Sigmoid colon (tissue), 7 donors: ENCODE data around the gene TIA1. TPM values are rescaled to one million over a fixed set of nuclear protein-coding genes. Genes with fewer than 3 reads are reported as not detected.
"Not testable (repeated sequence)": the region's sequence is repeated elsewhere in the genome, so short reads cannot be mapped to it uniquely, and the experiment has no call there.

Experiments used
- DNase-seq: peaks from one replicate; pipeline ENCODE4 v3.0.0-alpha.2; 2019
- H3K27ac ChIP-seq, 4 donors: fragments of 200-600 bp; sonication (generic); one replicate each; pipeline ENCODE4 v1.5.1; 2016 to 2019; ENCODE audit warnings: mild to moderate bottlenecking in 1 of 4
- H3K27me3 ChIP-seq, 3 donors: fragments of 200-600 bp; sonication (generic); one replicate each; pipeline ENCODE4 v1.5.1; 2019; ENCODE audit warnings: mild to moderate bottlenecking in 1 of 3
- H3K36me3 ChIP-seq, 4 donors: fragments of 200-600 bp; sonication (generic); one replicate each; pipeline ENCODE4 v1.5.1; 2016 to 2019
- H3K4me1 ChIP-seq, 4 donors: fragments of 200-600 bp; sonication (generic); one replicate each; pipeline ENCODE4 v1.5.1; 2017 to 2019
- H3K4me3 ChIP-seq, 4 donors: fragments of 200-600 bp; sonication (generic); one replicate each; pipeline ENCODE4 v1.5.1; 2017 to 2019; ENCODE audit warnings: mild to moderate bottlenecking in 2 of 4, moderate library complexity in 1 of 4
- H3K9me3 ChIP-seq, 4 donors: fragments of 200-600 bp in 3 of 4; sonication (generic) in 3 of 4; one replicate each; pipeline versions ENCODE4 v1.5.1 to v1.6.1; 2013 to 2019
- CTCF ChIP-seq, 4 experiments: fragments of 450-650 bp in 3 of 4; fragments of 200-600 bp in 1 of 4; IDR thresholded peaks; one replicate each; pipeline ENCODE4 v1.5.1; 2016 to 2019; ENCODE audit warnings: antibody characterized with exemption in 4 of 4, mild to moderate bottlenecking in 3 of 4, moderate library complexity in 2 of 4
- EP300 ChIP-seq, 4 donors: sonication (generic); formaldehyde crosslinking; IDR thresholded peaks; one replicate each; pipeline ENCODE4 v1.6.1; 2017; ENCODE audit warnings: antibody characterized with exemption in 4 of 4
- POLR2A ChIP-seq, 2 donors: fragments of 450-650 bp; IDR thresholded peaks; one replicate each; pipeline ENCODE4 v1.6.1; 2016; ENCODE audit warnings: antibody characterized with exemption in 2 of 2, mild to moderate bottlenecking in 2 of 2, moderate library complexity in 2 of 2
- POLR2AphosphoS5 ChIP-seq, 4 donors: sonication (generic); formaldehyde crosslinking; IDR thresholded peaks; one replicate each; pipeline ENCODE4 v1.6.1; 2017; ENCODE audit warnings: antibody characterized with exemption in 4 of 4
- WGBS, 2 donors: extraction: QIAGEN DNeasy Blood & Tissue Kit; methylation state at CpG; one replicate each; pipeline ENCODE4 v1.1.7; 2013; 5-methylcytosine and 5-hydroxymethylcytosine counted together
- intact Hi-C: fragments of 100-400 bp; cut with DNase I; formaldehyde crosslinking; loops from one replicate; pipeline ENCODE4 v1.15.1; 2023
- polyA plus RNA-seq, 3 donors: library from polyadenylated mRNA; stranded (reverse); fragments of 200-250 nt; gene quantifications; one replicate each; pipeline ENCODE4 v1.2.3, GENCODE V29; 2013
- total RNA-seq, 4 donors: library from RNA; depleted of rRNA; stranded (reverse); fragments of >200 nt; gene quantifications; one replicate each; pipeline ENCODE4 v1.1.0, GENCODE V29; 2016
- donor health status: healthy with polysubstance abuse.
- donor health status: Bipolar disorder and iron deficiency.
- donor health status: healthy.

TIA1 gene
- total and polyA plus RNA-seq, 7 donors: 9.7 to 132 (median 94.8) TPM

DNA sequence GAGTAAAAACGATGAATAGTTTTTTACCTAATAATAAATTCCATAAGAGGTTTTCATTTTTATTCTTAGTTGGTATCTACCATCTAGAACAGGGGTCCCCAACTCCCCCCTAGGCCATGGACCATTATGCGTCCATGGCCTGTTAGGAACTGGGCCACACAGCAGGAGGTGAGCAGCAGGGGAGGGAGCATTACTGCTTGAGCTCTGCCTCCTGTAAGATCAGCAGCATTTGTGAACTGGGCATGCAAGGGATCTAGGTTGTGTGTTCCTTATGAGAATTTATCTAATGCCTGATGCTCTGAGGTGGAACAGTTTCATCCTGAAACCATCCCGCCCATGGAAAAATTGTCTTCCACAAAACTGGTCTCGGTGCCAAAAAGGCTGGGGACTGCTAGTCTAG lies 5.9 kb downstream of the TIA1 start:
- no peak for DNase-seq
- Histone ChIP-seq H3K9me3 (no peaks in the 10 kb centered on the region), H3K4me1 (peaks cover 0 to 58% (median 42%) of the 10 kb centered on the region in 4 donors), H3K27me3 (no peaks in the 10 kb centered on the region), H3K36me3 (peaks cover 0 to 8% (median 2%) of the 10 kb centered on the region in 4 donors), H3K27ac (no peak overlapping the region), H3K4me3 (no peak overlapping the region)
- WGBS, 2 donors: 82 to 89% methylated on average over 4 of the region's 4 CpGs
- TF ChIP-seq CTCF (IDR thresholded peaks at IDR 0.05): no peak
- no peak for TF ChIP-seq POLR2AphosphoS5 (IDR thresholded peaks at IDR 0.05)
- no peak for TF ChIP-seq POLR2A (IDR thresholded peaks at IDR 0.05)
- no peak for TF ChIP-seq EP300 (IDR thresholded peaks at IDR 0.05)
- intact Hi-C loops: no loop called here

DNA sequence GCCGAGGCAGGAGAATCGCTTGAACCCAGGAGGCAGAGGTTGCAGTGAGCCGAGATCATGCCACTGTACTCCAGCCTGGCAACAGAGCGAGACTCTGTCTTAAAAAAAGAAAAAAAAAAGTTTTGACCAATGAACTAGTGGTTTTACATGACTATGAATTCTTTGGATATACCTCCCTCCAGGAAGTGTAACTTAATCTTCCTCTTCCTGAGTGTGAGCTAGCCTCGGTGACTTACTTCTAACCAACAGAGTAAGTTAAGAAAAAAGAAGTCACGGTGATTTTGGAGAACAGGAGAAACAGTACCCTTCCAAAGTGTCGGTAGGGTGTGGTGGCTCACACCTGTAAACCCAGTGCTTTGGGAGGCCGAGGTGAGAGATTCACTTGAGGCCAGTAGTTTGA lies 7.1 kb downstream of the TIA1 start:
- peaks cover 0 to 8% (median 2%) of the 10 kb centered on the region in 4 donors for H3K36me3 ChIP-seq
- no peaks in the 10 kb centered on the region for H3K9me3 ChIP-seq
- no peaks in the 10 kb centered on the region for H3K27me3 ChIP-seq
- TF ChIP-seq EP300 (IDR thresholded peaks at IDR 0.05): no peak
- no peak for TF ChIP-seq POLR2A (IDR thresholded peaks at IDR 0.05)
- TF ChIP-seq CTCF (IDR thresholded peaks at IDR 0.05): no peak
- TF ChIP-seq POLR2AphosphoS5 (IDR thresholded peaks at IDR 0.05): no peak
- intact Hi-C loops: no loop called here
- H3K4me3 ChIP-seq: no peak overlapping the region
- no peak for DNase-seq
- WGBS, 2 donors: 92 to 95% methylated on average over 8 of the region's 8 CpGs
- no peak overlapping the region for H3K27ac ChIP-seq
- H3K4me1 ChIP-seq: peaks cover 0 to 51% (median 34%) of the 10 kb centered on the region in 4 donors

DNA sequence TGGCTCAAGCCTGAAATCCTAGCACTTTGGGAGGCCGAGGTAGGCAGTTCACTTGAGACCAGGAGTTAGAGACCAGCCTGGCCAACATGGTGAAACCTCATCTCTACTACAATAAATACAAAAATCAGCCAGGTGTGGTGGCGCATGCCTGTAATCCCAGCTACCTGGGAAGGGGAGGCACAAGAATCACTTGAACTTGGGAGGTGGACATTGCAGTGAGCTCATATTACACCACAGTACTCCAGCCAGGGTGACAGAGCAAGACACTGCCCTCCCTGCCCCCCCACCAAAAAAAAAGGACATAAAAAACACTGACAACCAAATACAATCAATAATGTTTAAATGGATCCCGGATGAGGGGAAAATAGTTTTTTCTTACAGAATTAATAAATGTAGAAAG lies 7.8 kb downstream of the TIA1 start:
- TF ChIP-seq EP300 (IDR thresholded peaks at IDR 0.05) (no peak), POLR2AphosphoS5 (IDR thresholded peaks at IDR 0.05) (no peak), POLR2A (IDR thresholded peaks at IDR 0.05) (no peak), CTCF (IDR thresholded peaks at IDR 0.05) (no peak)
- WGBS, 2 donors: 92 to 97% methylated on average over 3 of the region's 3 CpGs
- H3K9me3 ChIP-seq: no peaks in the 10 kb centered on the region
- no peaks in the 10 kb centered on the region for H3K27me3 ChIP-seq
- H3K27ac ChIP-seq: no peak overlapping the region
- peaks cover 0 to 43% (median 30%) of the 10 kb centered on the region in 4 donors for H3K4me1 ChIP-seq
- peaks cover 0 to 14% (median 2%) of the 10 kb centered on the region in 4 donors for H3K36me3 ChIP-seq
- no peak for DNase-seq
- H3K4me3 ChIP-seq: no peak overlapping the region
- intact Hi-C loops: no loop called here

DNA sequence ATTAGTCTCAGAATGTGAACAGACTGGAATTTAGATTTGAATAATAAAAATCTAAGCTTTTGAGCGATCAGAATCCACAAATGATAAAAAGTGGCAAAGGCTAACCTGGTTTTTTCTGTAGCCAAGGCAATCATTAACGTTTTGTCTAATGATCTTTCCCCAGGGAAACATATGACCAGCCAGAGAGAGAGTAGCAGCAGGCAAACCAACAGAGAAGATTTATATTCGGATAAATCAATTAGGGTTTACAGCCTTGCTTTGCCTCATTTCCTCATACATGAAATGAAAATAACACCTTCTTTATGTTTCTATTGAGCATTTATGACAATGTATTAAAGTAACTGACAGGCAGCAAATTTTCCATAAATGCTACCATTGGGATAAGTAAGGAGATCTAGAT lies 14.5 kb downstream of the TIA1 start:
- no peak for DNase-seq
- Histone ChIP-seq H3K4me1 (peaks cover 0 to 5% (median 0%) of the 10 kb centered on the region in 4 donors), H3K27me3 (no peaks in the 10 kb centered on the region), H3K27ac (no peak overlapping the region), H3K36me3 (peaks cover 18 to 73% (median 24%) of the 10 kb centered on the region in 4 donors), H3K4me3 (no peak overlapping the region), H3K9me3 (no peaks in the 10 kb centered on the region)
- 46 to 74% methylated on average over 3 of the region's 3 CpGs for WGBS, 2 donors
- TF ChIP-seq POLR2AphosphoS5 (IDR thresholded peaks at IDR 0.05) (no peak), EP300 (IDR thresholded peaks at IDR 0.05) (no peak), POLR2A (IDR thresholded peaks at IDR 0.05) (no peak), CTCF (IDR thresholded peaks at IDR 0.05) (no peak)
- intact Hi-C loops: no loop called here

GRCh38 chr2:70226781-70227180 lies 21.6 kb downstream of the TIA1 start:
- H3K36me3 ChIP-seq: peaks cover 20 to 98% (median 50%) of the 10 kb centered on the region in 4 donors
- no peak for TF ChIP-seq EP300 (IDR thresholded peaks at IDR 0.05)
- TF ChIP-seq POLR2AphosphoS5 (IDR thresholded peaks at IDR 0.05): no peak
- TF ChIP-seq POLR2A (IDR thresholded peaks at IDR 0.05): no peak
- TF ChIP-seq CTCF (IDR thresholded peaks at IDR 0.05): no peak
- H3K27ac ChIP-seq: no peak overlapping the region
- intact Hi-C loops: no loop called here
- 88 to 94% methylated on average over 2 of the region's 2 CpGs for WGBS, 2 donors
- H3K27me3 ChIP-seq: no peaks in the 10 kb centered on the region
- no peak overlapping the region for H3K4me3 ChIP-seq
- H3K4me1 ChIP-seq: no peaks in the 10 kb centered on the region
- H3K9me3 ChIP-seq: no peaks in the 10 kb centered on the region
- DNase-seq: no peak

GRCh38 chr2:70223305-70223704 lies 25.1 kb downstream of the TIA1 start:
- H3K27ac ChIP-seq, intact Hi-C loops, H3K4me3 ChIP-seq, H3K4me1 ChIP-seq, DNase-seq, H3K27me3 ChIP-seq, H3K9me3 ChIP-seq: not testable (repeated sequence)
- 96 to 98% methylated on average over 3 of the region's 3 CpGs for WGBS, 2 donors
- H3K36me3 ChIP-seq: peaks cover 19 to 98% (median 52%) of the 10 kb centered on the region in 4 donors
